Ascending aorta (tissue), 2 donors: ENCODE measurements around the gene CASD1. TPM values are rescaled to one million over a fixed set of nuclear protein-coding genes. Genes with fewer than 3 reads are reported as not detected.

ENCODE experiments used
- DNase-seq, 2 donors: peaks; one replicate each; pipeline ENCODE4 v3.0.0-alpha.2; 2019; ENCODE audit warnings: low spot score in 2 of 2
- H3K27ac ChIP-seq, 2 donors: fragments of 200-600 bp; sonication (generic); one replicate each; pipeline ENCODE4 v1.5.1; 2016 to 2017; ENCODE audit warnings: mild to moderate bottlenecking in 1 of 2
- H3K27me3 ChIP-seq: fragments of 200-600 bp; sonication (generic); one replicate; pipeline ENCODE4 v1.5.1; 2017
- H3K36me3 ChIP-seq, 2 donors: fragments of 200-600 bp; sonication (generic); one replicate each; pipeline ENCODE4 v1.5.1; 2016
- H3K4me1 ChIP-seq, 2 donors: fragments of 200-600 bp; sonication (generic); one replicate each; pipeline ENCODE4 v1.5.1; 2016 to 2017; ENCODE audit warnings: mild to moderate bottlenecking in 1 of 2
- H3K4me3 ChIP-seq, 2 donors: fragments of 200-600 bp; sonication (generic); one replicate each; pipeline ENCODE4 v1.5.1; 2016 to 2017; ENCODE audit warnings: mild to moderate bottlenecking in 1 of 2
- H3K9me3 ChIP-seq, 2 donors: fragments of 200-600 bp; sonication (generic); one replicate each; pipeline ENCODE4 v1.5.1; 2016
- CTCF ChIP-seq, 3 experiments: fragments of 200-600 bp in 2 of 3; fragments of 450-650 bp in 1 of 3; sonication (generic) in 2 of 3; IDR thresholded peaks; one replicate each; pipeline ENCODE4 v1.5.1; 2016 to 2019; ENCODE audit warnings: antibody characterized with exemption in 3 of 3, mild to moderate bottlenecking in 1 of 3, moderate library complexity in 1 of 3
- intact Hi-C: fragments of 100-400 bp; cut with DNase I; formaldehyde crosslinking; loops from one replicate; pipeline ENCODE4 v1.15.1; 2023
- total RNA-seq: library from RNA; depleted of rRNA; stranded (reverse); fragments of >200 nt; gene quantifications from one replicate; pipeline ENCODE4 v1.1.0, GENCODE V29; 2016

Gene CASD1
- total RNA-seq, 1 donor from 2014 or later, result 3.1 TPM

- Histone ChIP-seq H3K27me3 (no peaks in the 10 kb centered on the region), H3K4me1 (peaks cover 0 to 3% of the 10 kb centered on the region in 2 donors), H3K9me3 (no peaks in the 10 kb centered on the region), H3K36me3 (peaks cover 0 to 6% of the 10 kb centered on the region in 2 donors), H3K4me3 (no peak overlapping the region), H3K27ac (no peak overlapping the region)
- intact Hi-C loops, result loop anchor here (5.0 kb wide), 2 partner anchors 144 to 226 kb away; partner anchors contain the start of gene SGCE
- TF ChIP-seq CTCF (IDR thresholded peaks at IDR 0.05), result no peak
- DNase-seq, result no peak
Measured at GRCh38 chr7:94513565-94513860, 3.9 kb downstream of the CASD1 start.

- Histone ChIP-seq H3K36me3 (peaks cover 0 to 6% of the 10 kb centered on the region in 2 donors), H3K27me3 (no peaks in the 10 kb centered on the region), H3K9me3 (no peaks in the 10 kb centered on the region), H3K4me1 (peaks cover 0 to 3% of the 10 kb centered on the region in 2 donors), H3K27ac (no peak overlapping the region), H3K4me3 (no peak overlapping the region)
- intact Hi-C loops, result loop anchor here (5.0 kb wide), 2 partner anchors 143 to 227 kb away; partner anchors contain the start of gene SGCE
- TF ChIP-seq CTCF (IDR thresholded peaks at IDR 0.05), result no peak
- no peak for DNase-seq
Measured at GRCh38 chr7:94514140-94514889, 4.7 kb downstream of the CASD1 start.

- Histone ChIP-seq H3K27me3 (no peaks in the 10 kb centered on the region), H3K4me1 (peaks cover 0 to 3% of the 10 kb centered on the region in 2 donors), H3K9me3 (no peaks in the 10 kb centered on the region), H3K36me3 (peaks cover 0 to 6% of the 10 kb centered on the region in 2 donors), H3K4me3 (no peak overlapping the region), H3K27ac (no peak overlapping the region)
- TF ChIP-seq CTCF (IDR thresholded peaks at IDR 0.05), result no peak
- no peak for DNase-seq
- intact Hi-C loops, result loop anchor here (5.0 kb wide), 2 partner anchors 142 to 228 kb away; partner anchors contain the start of gene SGCE
Measured at GRCh38 chr7:94514917-94515316, 5.3 kb downstream of the CASD1 start.

GRCh38 chr7:94525923-94526322, 16.3 kb downstream of the CASD1 start:
- intact Hi-C loops, result no loop called here
- Histone ChIP-seq H3K36me3 (peaks cover 0 to 11% of the 10 kb centered on the region in 2 donors), H3K27ac (no peak overlapping the region), H3K4me3 (no peak overlapping the region), H3K9me3 (no peaks in the 10 kb centered on the region), H3K4me1 (no peaks in the 10 kb centered on the region), H3K27me3 (no peaks in the 10 kb centered on the region)
- no peak for TF ChIP-seq CTCF (IDR thresholded peaks at IDR 0.05)
- no peak for DNase-seq

GRCh38 chr7:94529516-94529915, 19.9 kb downstream of the CASD1 start:
- H3K36me3 ChIP-seq, result peaks cover 0 to 17% of the 10 kb centered on the region in 2 donors
- intact Hi-C loops, result no loop called here
- H3K27me3 ChIP-seq, result no peaks in the 10 kb centered on the region
- no peak overlapping the region for H3K4me3 ChIP-seq
- H3K4me1 ChIP-seq, result no peaks in the 10 kb centered on the region
- H3K27ac ChIP-seq, result no peak overlapping the region
- H3K9me3 ChIP-seq, result no peaks in the 10 kb centered on the region
- no peak for TF ChIP-seq CTCF (IDR thresholded peaks at IDR 0.05)
- no peak for DNase-seq
